Measurements from ENCODE around the gene ZNF221.

GRCh38 chr19:43901395-43902390 lies 49.3 kb upstream of the ZNF221 start:
- TF ChIP-seq POLR2A (IDR thresholded peaks at IDR 0.05; ENCODE audit: low read depth) = no peak
- TF ChIP-seq CTCF (IDR thresholded peaks at IDR 0.05) = no peak
- TF ChIP-seq EP300 (IDR thresholded peaks at IDR 0.05) = no peak
